HG02938 (cell line): ENCODE measurements around the gene PACRG.

Source experiments
- ATAC-seq: cut with Tn5 transposase; IDR thresholded peaks from one replicate; pipeline ENCODE4 v1.9.1; 2021; ENCODE audit warnings: mild to moderate bottlenecking, moderate library complexity; ENCODE audit not compliant: unreplicated experiment

PACRG gene

GRCh38 chr6:162998777-162999176 lies 271.0 kb downstream of the PACRG start:
- no peak for ATAC-seq

DNA sequence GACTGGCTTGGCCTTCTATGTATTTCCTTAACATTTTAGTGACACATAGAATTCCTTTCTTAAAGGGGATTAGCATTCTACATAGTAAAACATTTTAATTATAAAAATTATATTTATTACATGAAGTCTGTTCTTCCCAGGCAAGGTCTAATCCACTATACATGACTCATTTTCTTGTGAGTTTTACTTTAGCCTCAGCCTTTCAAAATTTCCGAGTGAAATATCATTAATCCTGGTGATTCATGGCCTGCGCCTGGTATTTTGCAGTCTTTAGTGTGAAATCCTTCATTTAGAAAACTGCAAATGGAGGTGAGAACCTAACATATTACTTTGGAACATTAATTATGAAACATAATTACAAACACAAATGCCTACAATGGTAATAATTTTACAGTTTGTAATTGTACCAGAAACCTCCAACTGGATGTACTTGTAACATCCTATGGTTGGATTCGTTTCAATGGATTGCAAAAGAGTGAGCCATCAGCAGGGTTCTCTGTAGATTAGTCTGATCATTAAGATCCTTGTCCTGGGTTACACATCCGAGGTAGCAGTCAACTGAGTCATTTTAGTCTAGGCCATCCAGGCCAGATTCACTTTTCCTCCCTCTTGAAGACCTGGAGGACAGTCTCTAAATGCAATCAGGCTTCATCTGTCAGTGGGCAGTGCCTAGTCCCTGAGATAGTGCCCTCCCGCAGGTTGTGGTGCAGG lies 272.0 kb downstream of the PACRG start:
- ATAC-seq: no peak

DNA sequence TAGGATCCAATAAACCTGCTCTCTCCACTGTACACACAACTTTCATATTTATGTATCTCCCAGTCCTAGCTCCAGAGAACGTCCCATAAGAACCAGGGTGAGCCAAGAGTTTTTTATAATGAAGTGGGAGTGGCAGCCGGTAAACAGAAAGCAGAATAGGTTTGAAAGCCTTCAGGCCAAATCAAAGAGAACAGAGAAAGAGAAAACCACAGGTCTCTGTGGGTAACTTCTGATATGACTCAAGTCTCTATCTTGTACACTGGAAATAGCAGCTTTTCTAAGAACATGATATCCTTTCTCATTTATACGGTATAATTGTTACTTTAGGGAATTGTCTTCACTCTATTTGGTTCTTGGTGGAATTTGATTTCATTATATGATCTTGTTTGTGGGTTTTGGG lies 273.6 kb downstream of the PACRG start:
- peak; percentile 98 for ATAC-seq

DNA sequence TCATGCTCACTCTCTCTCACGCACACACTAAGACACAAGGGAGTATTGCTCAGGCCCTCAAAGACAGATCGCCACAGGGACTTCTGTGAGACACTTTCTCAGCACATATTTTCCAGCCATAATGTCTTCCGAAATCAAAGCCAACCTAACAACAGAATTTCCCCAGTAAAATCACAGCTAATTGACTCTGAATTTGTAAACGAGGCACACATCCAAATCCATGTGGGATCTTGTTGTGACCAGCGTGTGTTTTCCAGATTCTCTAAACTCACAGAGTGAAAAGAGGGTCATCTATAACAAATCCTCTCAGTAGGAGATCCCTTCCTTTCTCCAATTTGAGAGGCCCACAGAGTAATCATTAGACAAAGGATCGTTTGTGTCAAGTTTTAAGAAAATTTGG lies 280.4 kb downstream of the PACRG start:
- ATAC-seq: no peak

DNA sequence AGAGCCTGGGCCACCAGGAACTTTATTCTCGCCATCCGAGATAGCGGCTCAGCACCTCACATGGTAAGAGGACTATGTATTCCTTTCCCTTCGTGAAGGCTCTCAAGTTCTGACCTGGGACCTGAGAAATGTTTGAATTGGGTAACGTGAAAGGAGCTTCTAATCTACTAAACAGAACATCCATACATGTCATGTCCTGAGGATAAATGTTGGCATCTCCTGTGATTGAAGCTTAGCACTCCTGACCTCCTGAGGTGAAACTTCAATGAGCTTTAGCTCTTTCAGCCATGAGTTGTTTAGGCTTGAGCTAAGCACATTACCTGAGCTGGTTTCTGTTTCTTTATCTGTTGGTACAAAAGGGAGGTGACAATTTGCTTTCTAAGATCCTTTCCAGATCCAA lies 280.9 kb downstream of the PACRG start:
- no peak for ATAC-seq

- ATAC-seq: no peak
These were observed 282.4 kb downstream of the PACRG start for GRCh38 chr6:163010145-163010544.

GRCh38 chr6:163014736-163015135 lies 287.0 kb downstream of the PACRG start:
- no peak for ATAC-seq

GRCh38 chr6:163017801-163018200 lies 290.0 kb downstream of the PACRG start:
- no peak for ATAC-seq

DNA sequence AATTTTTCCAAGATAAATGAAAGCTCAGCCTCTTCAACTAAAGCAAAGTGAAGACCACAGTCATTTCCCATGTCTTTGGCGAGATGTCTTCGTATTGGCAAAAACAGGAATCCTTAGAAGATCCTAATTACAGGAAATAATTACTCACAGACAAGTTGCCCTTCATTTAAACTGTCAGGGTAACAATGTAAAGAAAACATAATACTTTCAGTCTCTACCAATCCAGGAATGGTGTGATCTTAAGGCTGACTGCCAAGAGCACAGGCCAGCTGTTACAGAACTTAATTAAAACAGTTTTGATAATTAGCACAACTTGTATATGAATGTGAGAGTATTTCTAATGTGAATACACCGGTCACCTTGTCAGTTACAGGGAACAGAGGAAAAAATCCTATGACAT lies 292.2 kb downstream of the PACRG start:
- ATAC-seq: no peak

DNA sequence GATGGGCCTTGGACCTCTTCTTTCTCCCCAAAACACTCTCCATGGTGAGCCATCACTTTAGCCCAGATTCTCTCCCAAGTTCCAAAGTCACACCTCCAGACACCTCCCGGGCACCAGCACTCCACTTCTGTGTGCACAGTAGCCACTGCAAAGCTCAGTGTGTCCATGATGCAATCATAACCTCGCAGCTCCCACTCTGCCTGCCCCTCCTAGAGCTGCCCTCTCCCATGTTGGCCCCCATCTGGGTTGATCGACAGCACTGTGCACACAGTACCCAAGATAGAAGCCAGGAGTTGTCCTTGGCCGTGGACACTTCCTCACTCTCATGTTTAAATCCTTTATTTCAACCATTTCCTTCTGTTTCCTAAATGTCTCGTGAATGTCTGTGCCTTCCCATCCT lies 293.3 kb downstream of the PACRG start:
- no peak for ATAC-seq

- no peak for ATAC-seq
These were observed 295.9 kb downstream of the PACRG start for GRCh38 chr6:163023700-163024099.

DNA sequence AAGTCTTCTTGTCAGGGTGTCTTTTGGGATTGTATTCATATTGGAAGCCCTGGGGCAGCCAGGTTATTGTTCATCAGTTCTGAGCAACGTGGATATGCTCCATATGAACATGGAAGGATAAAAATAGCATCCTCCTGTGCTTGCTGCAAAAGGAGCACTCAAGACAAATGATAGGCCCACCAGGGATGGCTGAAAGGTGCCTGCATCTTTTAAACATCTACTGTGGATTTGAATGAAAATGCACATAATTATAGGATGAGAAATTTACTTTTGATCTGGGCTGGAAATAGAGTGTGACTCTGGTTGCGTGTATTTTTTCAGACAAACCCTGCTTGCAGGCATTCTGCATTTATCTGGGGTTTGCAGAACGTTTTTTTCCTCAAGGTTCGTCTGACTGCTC lies 299.1 kb downstream of the PACRG start:
- ATAC-seq: no peak

- no peak for ATAC-seq
These were observed 303.2 kb downstream of the PACRG start for GRCh38 chr6:163030980-163031379.

GRCh38 chr6:163031931-163032330 lies 304.2 kb downstream of the PACRG start:
- no peak for ATAC-seq

DNA sequence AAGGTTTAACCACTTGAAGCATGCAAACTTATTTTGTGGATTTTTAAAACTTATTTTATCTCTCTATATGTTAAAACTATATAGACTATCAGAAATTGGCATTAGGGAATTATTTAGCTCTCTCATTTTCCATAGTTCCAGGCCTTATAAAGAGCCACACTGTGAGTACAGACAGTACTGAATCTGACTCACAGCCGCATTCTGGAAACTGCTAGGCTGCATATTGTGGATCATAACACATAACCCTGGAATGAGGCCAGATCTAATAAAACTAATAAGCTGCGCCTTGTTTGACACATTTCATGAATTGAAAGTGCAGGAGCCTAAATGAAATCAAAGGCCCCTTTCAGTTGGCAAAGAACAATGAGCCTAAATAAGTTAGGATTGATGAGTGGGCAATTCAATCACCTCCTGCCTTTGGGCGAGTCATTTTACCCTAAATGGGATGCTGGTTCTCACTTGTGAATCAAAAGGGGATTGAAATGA lies 308.4 kb downstream of the PACRG start:
- ATAC-seq: no peak

DNA sequence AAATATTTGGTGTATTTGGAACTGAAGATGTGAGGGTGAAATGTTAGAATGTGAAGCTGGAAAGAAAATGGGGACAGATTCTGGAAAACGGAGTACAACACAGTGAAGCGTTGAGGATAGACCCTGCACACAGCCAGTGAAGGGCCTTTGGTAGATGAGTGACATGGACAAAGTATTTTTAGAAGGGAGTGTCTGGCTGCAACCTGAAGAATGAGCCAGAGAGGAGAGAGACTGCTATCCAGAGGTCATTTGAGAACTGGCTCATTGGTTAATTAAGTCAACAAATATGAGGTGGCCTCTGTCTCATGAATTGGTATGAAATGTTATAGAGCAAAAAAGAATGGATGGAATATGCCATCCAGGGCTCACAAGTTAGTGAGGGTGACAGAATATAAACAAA lies 310.5 kb downstream of the PACRG start:
- ATAC-seq: no peak

DNA sequence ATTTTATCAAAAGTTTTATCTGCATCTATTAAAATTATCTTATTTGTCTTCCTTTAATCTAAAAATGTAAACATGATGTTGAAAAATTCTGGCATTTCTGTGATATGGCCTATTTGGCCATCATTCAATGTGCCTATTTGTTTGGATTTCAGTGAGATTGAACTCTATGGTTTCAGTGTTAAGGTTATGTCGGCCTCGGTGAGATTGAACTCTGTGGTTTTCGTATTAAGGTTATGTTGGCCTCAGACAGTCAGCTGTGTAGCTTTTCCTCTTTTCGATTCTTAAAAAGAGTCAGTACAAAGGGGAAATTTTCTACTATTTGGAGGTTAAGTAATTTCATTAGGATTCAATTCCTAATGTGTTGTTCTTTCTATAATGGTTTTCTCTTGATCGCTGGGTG lies 320.6 kb downstream of the PACRG start:
- no peak for ATAC-seq

DNA sequence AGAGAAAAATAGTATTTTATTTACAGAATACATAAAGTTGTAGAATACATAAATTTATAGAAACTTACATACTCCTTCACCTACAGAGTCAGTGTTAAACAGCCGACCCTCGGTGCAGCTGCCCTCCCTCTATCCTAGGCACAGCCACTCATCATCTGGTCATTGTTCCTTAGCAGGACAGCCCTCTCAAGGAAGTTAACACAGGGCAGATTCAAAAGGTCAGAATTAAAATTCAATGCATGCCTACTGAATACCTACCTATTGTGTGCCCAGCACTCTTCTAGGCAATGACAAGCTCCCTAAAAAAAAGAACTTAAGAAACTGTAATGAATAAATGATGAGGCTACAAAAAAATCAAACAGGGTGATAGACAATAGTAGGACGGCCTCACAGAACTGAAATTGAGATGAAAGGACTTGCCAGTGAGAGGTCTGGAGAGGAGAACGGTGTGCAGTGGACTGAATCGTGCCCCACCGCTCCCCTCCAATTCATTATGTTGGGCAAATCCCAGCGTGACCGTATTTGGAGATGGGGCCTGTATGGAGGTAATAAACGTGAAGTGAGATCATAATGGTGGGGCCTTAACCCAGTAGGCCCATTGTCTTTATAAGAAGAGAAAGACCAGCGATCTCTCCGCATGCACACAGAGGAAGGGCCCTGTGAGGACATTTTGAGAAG lies 326.0 kb downstream of the PACRG start:
- no peak for ATAC-seq

DNA sequence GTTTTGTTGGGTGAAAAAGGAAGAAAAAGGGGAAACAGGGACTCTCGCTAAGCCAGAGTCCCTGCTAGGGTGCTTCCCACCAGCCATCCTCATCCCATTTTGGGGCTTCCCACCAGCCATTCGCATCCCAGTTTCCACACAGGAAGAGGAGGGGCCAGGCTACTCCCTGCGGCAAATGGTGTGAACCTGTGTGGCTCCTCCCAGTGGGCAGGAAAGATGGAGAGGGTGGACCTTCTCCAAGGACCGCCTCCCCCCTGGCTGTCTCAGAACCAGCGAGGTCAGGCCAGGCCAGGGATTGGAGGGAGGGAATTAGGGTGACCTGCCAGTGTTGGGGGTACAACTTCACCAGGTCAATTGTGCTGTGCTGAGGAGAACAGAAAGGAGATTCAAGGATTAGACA lies 326.9 kb downstream of the PACRG start:
- no peak for ATAC-seq

- ATAC-seq: no peak
These were observed 329.5 kb downstream of the PACRG start for GRCh38 chr6:163057260-163057659.

DNA sequence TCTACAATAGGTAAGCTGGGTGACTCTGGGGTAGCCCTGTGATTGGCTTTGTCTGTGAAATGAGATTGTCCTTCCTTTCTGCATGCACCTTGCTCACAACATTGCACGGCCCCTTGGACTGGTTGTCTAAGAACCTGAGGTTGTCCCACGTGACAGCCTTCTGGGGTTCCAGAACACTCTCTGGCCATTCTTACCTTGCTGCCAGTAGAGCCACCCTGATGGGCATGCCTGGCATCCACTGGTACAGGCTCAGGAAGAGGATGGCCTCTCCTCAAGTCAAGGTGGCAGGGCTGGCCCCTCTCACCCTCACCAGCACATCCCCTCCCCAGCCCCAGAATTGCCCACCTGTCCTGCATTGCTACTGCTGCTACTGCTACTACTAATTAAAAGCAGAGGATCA lies 335.0 kb downstream of the PACRG start:
- no peak for ATAC-seq

DNA sequence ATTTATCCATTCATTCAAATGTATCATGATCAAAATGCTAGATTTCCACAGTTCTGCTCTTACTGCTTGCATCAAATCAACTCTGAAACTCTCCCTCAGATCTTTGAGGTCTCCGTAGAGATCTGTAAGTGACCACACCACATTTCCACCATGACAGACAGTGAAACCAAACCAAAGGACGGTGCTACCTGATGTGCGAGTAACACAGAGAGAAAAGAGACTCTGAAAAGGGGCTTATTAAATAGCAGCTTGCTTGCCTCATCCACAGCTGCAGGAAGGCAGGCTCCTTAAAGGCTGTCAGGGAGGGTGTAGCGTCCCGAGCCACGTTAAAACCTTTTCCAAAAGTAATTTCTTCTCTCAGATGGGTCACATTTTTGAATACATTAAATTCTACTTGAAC lies 335.8 kb downstream of the PACRG start:
- no peak for ATAC-seq

GRCh38 chr6:163064397-163064796 lies 336.6 kb downstream of the PACRG start:
- no peak for ATAC-seq
